Epidermal melanocyte (primary cell): ENCODE measurements around the gene NDUFS2.
"Not testable (repeated sequence)": the region's sequence is repeated elsewhere in the genome, so short reads cannot be mapped to it uniquely, and the experiment has no call there.

Source experiments
- DNase-seq: peaks from one replicate; pipeline ENCODE4 v3.0.0; 2011; ENCODE audit warnings: low spot score; ENCODE audit not compliant: insufficient read length

Gene NDUFS2

GRCh38 chr1:161250100-161250499 lies 47.9 kb downstream of the NDUFS2 start:
- DNase-seq = not testable (repeated sequence)

- no peak for DNase-seq
These were observed 48.7 kb downstream of the NDUFS2 start for GRCh38 chr1:161250829-161251228.

GRCh38 chr1:161251579-161251978 lies 49.4 kb downstream of the NDUFS2 start:
- DNase-seq = no peak

GRCh38 chr1:161255302-161255701 lies 53.1 kb downstream of the NDUFS2 start:
- DNase-seq = not testable (repeated sequence)

GRCh38 chr1:161255955-161256520 lies 53.9 kb downstream of the NDUFS2 start:
- DNase-seq = not testable (repeated sequence)

- not testable (repeated sequence) for DNase-seq
These were observed 54.9 kb downstream of the NDUFS2 start for GRCh38 chr1:161257109-161257508.

- DNase-seq = no peak
These were observed 56.5 kb downstream of the NDUFS2 start, which contains the start of gene PCP4L1 for GRCh38 chr1:161258439-161259344. PCP4L1 (plus strand) TSS chr1:161258745; CDS start chr1:161258975, 230 bp downstream.

GRCh38 chr1:161259345-161259702 lies 57.2 kb downstream of the NDUFS2 start:
- DNase-seq = no peak

- no peak for DNase-seq
These were observed 57.6 kb downstream of the NDUFS2 start for GRCh38 chr1:161259765-161260164.

GRCh38 chr1:161260376-161261260 lies 58.5 kb downstream of the NDUFS2 start:
- DNase-seq = no peak

- DNase-seq = no peak
These were observed 59.4 kb downstream of the NDUFS2 start for GRCh38 chr1:161261261-161262235.
